22Rv1 (cell line): ENCODE measurements around the gene TIMM44.

Experiments
- ZFX ChIP-seq: fragments of 450-650 bp; IDR thresholded peaks from 2 replicates; pipeline ENCODE4 v1.6.1; 2017; ENCODE audit warnings: antibody characterized with exemption, borderline replicate concordance
- TF ChIP-seq, protein P1 (sequence below): fragments of 450-650 bp; IDR thresholded peaks from 2 replicates; pipeline ENCODE4 v1.5.1; 2017; ENCODE audit warnings: mild to moderate bottlenecking

DNA sequence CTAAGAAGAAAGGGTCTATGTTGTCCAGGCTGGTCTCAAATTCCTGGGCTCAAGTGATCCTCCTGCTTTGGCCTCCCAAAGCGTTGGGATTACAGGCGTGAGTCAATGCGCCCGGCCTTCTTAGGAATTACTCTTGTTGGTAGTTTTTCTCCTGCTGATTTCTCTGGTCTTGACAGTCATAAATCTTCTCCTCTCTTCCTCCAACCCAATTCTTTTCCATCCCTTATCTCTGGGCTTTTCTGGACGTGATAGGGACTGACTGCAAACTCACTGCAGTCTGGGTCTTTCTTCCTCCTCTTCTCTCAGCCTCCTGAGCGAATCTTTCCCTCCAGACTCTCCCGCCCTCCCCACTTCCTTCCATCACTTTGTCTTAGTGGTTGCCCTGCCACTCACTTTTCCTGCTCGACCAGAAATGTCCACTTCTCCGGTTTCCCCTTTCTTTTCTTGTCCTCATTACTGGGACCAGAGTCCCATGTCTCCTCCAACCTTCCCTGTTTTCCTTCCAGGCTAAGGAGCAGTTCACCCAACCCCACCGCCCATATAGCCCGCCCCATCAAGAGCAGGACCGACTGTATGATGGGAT lies 21.9 kb upstream of the TIMM44 start:
- TF ChIP-seq, protein P1, sequence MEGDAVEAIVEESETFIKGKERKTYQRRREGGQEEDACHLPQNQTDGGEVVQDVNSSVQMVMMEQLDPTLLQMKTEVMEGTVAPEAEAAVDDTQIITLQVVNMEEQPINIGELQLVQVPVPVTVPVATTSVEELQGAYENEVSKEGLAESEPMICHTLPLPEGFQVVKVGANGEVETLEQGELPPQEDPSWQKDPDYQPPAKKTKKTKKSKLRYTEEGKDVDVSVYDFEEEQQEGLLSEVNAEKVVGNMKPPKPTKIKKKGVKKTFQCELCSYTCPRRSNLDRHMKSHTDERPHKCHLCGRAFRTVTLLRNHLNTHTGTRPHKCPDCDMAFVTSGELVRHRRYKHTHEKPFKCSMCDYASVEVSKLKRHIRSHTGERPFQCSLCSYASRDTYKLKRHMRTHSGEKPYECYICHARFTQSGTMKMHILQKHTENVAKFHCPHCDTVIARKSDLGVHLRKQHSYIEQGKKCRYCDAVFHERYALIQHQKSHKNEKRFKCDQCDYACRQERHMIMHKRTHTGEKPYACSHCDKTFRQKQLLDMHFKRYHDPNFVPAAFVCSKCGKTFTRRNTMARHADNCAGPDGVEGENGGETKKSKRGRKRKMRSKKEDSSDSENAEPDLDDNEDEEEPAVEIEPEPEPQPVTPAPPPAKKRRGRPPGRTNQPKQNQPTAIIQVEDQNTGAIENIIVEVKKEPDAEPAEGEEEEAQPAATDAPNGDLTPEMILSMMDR: no peak
- TF ChIP-seq ZFX: no peak
